AG04449 (cell line): ENCODE data around the gene KRTAP5-10.
"Not testable (repeated sequence)": the region's sequence is repeated elsewhere in the genome, so short reads cannot be mapped to it uniquely, and the experiment has no call there.

Experiments
- CTCF ChIA-PET: fragments of 350-600 bp; formaldehyde crosslinking; extraction: SDS; loops from one replicate; lab custom pipeline; 2021; ENCODE audit warnings: antibody characterized with exemption; lab: Yijun Ruan, JAX
- POLR2A ChIA-PET: fragments of 400-600, 350-600 bp; formaldehyde crosslinking; extraction: SDS; loops from one replicate; lab custom pipeline; 2020; ENCODE audit warnings: antibody characterized with exemption, inconsistent platforms; lab: Yijun Ruan, JAX
- DNase-seq: peaks from one replicate; pipeline ENCODE4 v3.0.0-alpha.2; 2010; ENCODE audit warnings: low read depth, low spot score
- H3K4me3 ChIP-seq: 2 replicates; pipeline ENCODE4 v1.5.1; 2011; ENCODE audit warnings: low read depth, mild to moderate bottlenecking, control low read depth, low read length

Gene KRTAP5-10

GRCh38 chr11:71613931-71614330 lies 48.6 kb downstream of the KRTAP5-10 start:
- H3K4me3 ChIP-seq, CTCF ChIA-PET, POLR2A ChIA-PET, DNase-seq: not testable (repeated sequence)

DNA sequence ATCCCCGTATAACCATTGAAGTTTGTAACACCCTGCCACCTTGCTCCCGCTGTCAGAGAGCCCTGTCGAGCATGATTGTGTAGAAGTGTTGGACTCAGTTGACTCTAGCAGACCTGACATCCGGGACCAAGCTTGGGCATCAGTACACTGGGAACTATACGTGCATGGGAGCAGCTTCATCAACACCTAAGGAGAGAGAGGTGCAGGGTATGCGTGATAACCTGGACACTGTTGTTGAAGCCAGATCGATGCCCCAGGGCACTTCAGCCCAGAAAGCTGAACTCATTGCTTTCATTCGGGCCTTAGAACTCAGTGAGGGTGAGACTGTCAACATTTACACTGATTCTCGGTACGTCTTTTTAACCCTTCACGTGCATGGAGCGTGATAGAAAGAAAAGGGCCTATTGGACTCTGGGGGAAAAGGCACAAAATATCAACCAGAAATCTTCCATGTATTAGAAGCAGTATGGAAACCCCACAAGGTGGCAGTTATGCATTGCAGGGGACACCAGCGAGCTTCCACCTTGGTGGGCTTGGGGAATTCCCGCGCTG lies 49.1 kb downstream of the KRTAP5-10 start:
- DNase-seq, H3K4me3 ChIP-seq, CTCF ChIA-PET, POLR2A ChIA-PET: not testable (repeated sequence)

- DNase-seq, POLR2A ChIA-PET, CTCF ChIA-PET: not testable (repeated sequence)
Measured at GRCh38 chr11:71615003-71615402, 49.6 kb downstream of the KRTAP5-10 start.

More at GRCh38 chr11:71615003-71615402, 49.6 kb downstream of the KRTAP5-10 start:
- not testable (repeated sequence) for H3K4me3 ChIP-seq
